ENCODE results near the gene SUN5.

Gene SUN5

DNA sequence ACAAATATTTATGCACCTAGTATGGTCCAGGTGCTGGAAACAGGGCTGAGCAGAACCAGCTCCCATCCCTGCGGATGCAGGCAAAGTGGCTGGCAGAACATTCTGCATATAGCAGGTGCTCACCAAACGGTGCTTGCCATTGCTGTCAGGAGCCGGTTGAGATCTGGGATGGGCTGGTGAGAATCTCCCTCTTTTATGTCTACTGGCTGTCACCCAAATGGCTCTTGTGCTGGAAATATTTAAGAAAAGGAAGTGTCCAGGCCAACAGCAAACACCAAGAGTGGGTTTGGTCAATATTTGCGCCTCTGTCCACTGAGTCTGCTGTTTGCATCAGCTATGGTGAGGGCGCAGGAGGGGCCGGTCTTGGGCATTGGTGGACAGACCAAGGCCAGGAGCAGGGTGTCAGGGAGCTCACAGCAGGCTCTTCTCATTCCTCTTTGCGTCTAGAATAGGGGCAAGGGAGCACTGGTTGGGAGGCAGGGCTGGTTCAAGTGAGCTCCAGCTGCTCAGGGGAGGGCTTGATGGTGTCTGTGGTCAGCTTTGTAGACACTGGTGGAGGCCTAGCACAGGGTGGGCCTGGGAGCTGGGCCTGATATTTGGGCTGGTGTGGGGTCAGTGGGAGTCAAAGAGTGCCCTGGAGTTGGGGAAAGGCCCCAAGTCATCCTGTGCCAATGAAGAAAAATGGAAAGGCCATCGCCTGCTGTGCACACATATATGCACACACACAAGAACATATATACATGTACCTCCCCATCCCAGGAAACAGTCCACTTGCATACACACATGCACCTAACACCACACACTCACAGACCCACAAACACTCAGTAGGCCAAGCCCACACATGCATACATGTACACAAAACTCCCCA lies 1.9 kb upstream of the SUN5 start:
- peaks cover 3 to 6% of the 10 kb centered on the region in 2 donors for H3K9me3 Mint-ChIP-seq
- H3K27me3 Mint-ChIP-seq = peaks cover 0 to 10% of the 10 kb centered on the region in 2 donors
- H3K4me3 Mint-ChIP-seq = no peak overlapping the region
- H3K27ac Mint-ChIP-seq = no peak overlapping the region
- ATAC-seq (replicated peaks) (no peak), DNase-seq (no peak)
- peaks cover 3 to 8% of the 10 kb centered on the region in 2 donors for H3K4me1 Mint-ChIP-seq (ENCODE audit: low read depth in 2 of 2)
- H3K36me3 Mint-ChIP-seq (ENCODE audit: insufficient read depth) = no peaks in the 10 kb centered on the region

DNA sequence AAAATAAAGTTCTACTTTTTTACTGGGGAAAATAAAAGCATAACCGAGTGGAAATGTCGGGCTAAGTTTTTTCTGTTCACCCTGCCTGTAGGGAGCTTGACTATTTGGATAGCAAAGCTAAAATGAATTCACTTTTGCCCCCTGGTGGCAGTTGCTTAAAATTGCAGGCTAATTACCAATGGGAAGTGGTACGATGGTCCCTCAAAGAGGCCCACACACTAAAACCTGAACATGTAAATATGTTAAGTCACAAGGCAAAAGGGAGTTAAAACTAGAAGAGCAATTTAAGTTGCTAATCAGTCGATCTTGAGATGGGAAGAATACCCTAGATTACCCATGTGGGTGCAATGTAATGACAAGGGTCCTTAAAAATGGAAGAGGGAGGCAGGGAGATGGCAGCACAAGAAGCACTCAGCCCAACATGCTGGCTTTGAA lies 916 bp upstream of the SUN5 start:
- H3K27ac Mint-ChIP-seq = no peak overlapping the region
- peak; percentile 12 to 25 (median 17) for DNase-seq
- H3K27me3 Mint-ChIP-seq = peaks cover 0 to under 1% of the 10 kb centered on the region in 2 donors
- peaks cover 3 to 8% of the 10 kb centered on the region in 2 donors for H3K4me1 Mint-ChIP-seq (ENCODE audit: low read depth in 2 of 2)
- H3K9me3 Mint-ChIP-seq = peaks cover 3 to 6% of the 10 kb centered on the region in 2 donors
- ATAC-seq (replicated peaks) = peak; percentile 32
- no peak overlapping the region for H3K4me3 Mint-ChIP-seq
- no peaks in the 10 kb centered on the region for H3K36me3 Mint-ChIP-seq (ENCODE audit: insufficient read depth)

DNA sequence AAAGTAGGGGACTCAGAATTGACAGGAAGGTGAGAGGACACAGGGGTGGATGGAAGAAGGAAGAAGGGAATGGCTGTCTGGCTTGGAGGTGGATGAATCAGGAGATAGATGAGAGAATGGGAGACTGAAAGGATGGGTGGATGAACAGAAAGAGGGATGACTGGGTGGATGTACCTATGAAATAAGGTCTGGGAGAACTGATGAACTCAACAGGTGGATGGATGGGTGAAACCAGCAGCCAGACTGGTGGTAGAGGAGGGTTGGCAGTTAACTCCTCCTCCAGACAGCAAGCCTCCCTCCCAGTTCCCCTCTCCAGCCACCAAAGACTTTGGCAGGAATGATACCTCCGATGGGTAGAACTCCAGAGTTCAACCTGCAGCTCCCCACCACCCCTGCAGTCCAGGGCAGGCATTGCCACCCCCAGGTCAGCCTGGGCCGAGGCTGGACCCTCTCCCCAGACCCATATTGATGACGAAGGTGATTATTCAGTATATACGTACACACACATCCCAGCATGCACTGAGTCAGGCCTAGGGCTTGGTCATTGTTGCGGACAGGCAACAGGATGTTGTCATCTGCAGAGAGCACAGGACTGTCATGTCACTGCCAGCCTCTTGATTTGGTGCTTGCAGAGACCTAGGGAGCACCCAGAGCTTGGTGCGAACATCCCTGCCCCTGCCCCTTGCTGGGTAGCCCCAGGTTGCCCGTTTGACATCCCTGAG lies 2.0 kb downstream of the SUN5 start:
- Mint-ChIP-seq H3K27ac (peak overlapping the region in 1 of 2 donors; percentile 3), H3K4me1 (ENCODE audit: low read depth in 2 of 2) (peaks cover 8 to 10% of the 10 kb centered on the region in 2 donors), H3K36me3 (ENCODE audit: insufficient read depth) (no peaks in the 10 kb centered on the region), H3K4me3 (no peak overlapping the region), H3K27me3 (no peaks in the 10 kb centered on the region), H3K9me3 (peaks cover 3 to 6% of the 10 kb centered on the region in 2 donors)
- ATAC-seq (replicated peaks) = no peak
- DNase-seq = no peak

DNA sequence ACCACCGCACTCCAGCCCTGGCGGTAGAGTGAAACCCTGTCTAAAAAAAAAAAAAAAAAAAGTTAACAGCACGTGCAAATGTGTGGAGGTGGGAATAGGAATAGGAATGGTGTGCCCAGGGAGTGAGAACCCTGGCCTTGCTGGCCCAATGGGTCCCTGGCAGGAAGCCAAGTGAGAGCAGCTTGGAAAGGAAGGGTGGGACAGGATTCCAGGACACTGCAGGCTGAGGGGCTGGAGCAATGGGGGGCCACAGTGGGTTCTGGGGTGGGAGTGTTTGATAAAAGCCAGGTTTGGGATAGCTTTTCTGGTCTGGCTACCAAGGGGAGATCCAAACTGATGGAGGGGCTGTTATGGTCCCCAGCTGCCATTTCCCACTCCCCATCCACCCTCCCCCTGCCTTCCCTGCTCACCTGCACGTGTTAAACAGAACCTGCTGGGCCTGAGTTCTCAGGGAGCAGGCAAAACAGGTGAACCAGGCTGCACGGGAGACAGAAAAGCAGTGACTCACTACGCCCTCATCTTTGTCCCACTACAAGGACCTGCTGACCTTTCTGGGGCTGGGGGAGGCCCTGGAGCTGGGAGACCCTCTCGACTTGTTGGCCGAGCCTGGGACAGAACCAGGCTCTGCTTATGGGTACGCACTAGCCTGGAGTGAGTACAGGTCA lies 3.3 kb downstream of the SUN5 start:
- Mint-ChIP-seq H3K27me3 (no peaks in the 10 kb centered on the region), H3K27ac (peak overlapping the region in 1 of 2 donors; percentile 18), H3K36me3 (ENCODE audit: insufficient read depth) (no peaks in the 10 kb centered on the region), H3K4me3 (no peak overlapping the region), H3K9me3 (peaks cover 3 to 6% of the 10 kb centered on the region in 2 donors), H3K4me1 (ENCODE audit: low read depth in 2 of 2) (peaks cover 8 to 11% of the 10 kb centered on the region in 2 donors)
- DNase-seq (no peak), ATAC-seq (replicated peaks) (no peak)

DNA sequence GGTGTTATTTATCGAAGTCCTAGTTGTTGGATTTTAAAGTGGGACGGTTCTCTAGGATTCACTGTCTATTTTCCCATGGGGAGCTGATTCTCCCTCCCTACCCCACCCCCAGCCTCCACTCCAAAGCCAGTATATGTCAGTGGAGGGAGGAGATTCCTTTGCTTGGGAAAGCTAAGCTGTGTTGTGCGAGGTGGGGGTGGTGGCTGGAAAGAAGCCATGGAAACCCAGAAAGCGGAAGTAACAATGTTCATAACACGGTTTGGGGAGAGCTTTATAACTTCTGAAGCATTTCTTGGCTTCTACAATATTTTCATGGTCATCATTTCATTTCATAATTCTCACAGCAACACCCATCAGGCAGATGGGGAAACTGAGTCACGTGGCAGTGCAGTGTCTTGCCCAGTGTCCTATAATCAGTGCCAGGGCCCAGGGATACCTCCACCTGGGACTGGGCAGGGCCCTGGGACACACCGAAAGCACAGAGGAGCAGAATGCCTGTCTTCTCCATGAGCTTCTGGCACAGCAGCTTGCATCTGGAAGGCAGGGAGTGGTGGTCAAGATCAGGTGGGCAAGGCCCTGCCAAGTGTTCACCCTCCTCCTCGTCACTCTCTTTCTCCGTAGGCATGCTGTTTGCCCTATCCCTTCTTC lies 4.5 kb downstream of the SUN5 start:
- H3K36me3 Mint-ChIP-seq (ENCODE audit: insufficient read depth) = no peaks in the 10 kb centered on the region
- ATAC-seq (replicated peaks) = no peak

DNA sequence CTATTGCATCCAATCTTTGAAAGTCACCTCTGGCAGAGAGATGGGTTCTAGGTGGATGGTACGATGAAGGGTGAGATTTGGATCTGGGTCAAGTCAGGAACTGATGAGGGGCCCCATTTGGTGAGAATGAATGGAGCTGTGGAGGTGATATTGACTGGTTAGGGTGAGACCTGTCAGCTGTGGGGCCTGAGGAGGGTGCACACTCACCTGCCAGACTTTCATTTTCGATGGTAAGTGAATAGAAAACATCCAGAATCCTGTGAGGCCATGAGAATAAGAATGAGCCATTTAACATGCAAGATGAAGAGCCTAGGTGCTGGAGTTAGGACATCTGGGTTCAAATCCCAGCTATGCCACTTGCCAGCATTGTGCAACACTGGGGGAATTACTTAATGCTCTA lies 6.8 kb downstream of the SUN5 start:
- ATAC-seq (replicated peaks) = no peak
- Mint-ChIP-seq H3K27me3 (no peaks in the 10 kb centered on the region), H3K36me3 (ENCODE audit: insufficient read depth) (no peaks in the 10 kb centered on the region), H3K27ac (no peak overlapping the region), H3K4me3 (no peak overlapping the region), H3K9me3 (no peaks in the 10 kb centered on the region), H3K4me1 (ENCODE audit: low read depth in 2 of 2) (peaks cover 4 to 6% of the 10 kb centered on the region in 2 donors)
- DNase-seq = no peak

More for the DNA sequence above, 4.5 kb downstream of the SUN5 start:
- no peak for DNase-seq
- H3K9me3 Mint-ChIP-seq = no peaks in the 10 kb centered on the region
- H3K27me3 Mint-ChIP-seq = no peaks in the 10 kb centered on the region
- H3K4me1 Mint-ChIP-seq (ENCODE audit: low read depth in 2 of 2) = peaks cover 6 to 7% of the 10 kb centered on the region in 2 donors
- no peak overlapping the region for H3K4me3 Mint-ChIP-seq
- peak overlapping the region in 1 of 2 donors; percentile 36 for H3K27ac Mint-ChIP-seq

DNA sequence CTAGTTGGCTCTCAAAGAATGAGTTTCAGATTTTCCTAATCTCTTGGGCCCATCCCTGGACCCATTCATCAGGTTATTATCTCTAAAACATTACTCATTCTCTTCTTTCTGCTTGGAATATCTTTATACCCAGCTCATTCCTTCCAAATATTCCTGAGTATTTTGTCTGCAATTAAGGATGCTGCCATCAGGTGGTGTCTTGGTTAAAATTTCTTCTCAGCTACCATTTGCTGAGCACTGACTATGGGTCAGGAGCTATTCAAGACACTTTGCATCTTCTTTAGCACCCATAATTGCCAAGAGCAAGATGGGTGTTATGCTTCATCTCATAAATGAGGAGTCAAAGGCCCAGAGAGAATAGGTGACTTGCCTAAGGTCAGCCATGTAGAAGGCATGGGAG lies 8.4 kb downstream of the SUN5 start:
- Mint-ChIP-seq H3K4me3 (no peak overlapping the region), H3K4me1 (ENCODE audit: low read depth in 2 of 2) (peaks cover 6 to 9% of the 10 kb centered on the region in 2 donors)

DNA sequence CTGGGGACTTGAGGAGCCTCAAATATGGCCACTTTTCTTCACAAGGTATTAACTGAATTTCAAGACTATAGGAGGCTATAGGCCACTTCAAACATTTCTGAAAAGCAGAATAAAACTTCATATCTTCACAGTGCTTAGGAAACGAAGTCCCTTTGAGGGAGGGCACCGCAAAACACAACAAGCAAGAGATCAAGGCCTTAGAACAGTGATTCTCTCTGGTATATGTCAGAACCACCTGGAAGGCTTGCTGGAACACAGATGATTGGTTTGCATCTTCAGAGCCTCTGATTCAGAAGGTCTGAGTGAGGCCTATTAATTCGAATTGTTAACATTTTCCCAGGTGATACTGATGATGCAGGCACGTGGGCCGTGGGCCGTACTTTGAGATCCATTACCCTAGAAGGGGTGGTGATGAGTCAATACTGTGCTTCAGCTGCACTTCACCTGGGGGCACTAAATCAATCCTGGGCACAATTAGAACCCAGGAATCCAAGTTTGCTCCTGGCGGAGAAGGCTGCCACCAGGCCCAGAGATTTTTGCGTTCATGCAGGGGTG lies 10.7 kb downstream of the SUN5 start:
- no peaks in the 10 kb centered on the region for H3K9me3 Mint-ChIP-seq
- H3K27me3 Mint-ChIP-seq = peaks cover 0 to 4% of the 10 kb centered on the region in 2 donors
- DNase-seq (no peak), ATAC-seq (replicated peaks) (no peak)
- no peaks in the 10 kb centered on the region for H3K36me3 Mint-ChIP-seq (ENCODE audit: insufficient read depth)
- no peak overlapping the region for H3K27ac Mint-ChIP-seq
- H3K4me3 Mint-ChIP-seq = no peak overlapping the region
- H3K4me1 Mint-ChIP-seq (ENCODE audit: low read depth in 2 of 2) = peaks cover 6 to 9% of the 10 kb centered on the region in 2 donors

More for the DNA sequence above, 8.4 kb downstream of the SUN5 start:
- H3K27me3 Mint-ChIP-seq = peaks cover 0 to 4% of the 10 kb centered on the region in 2 donors
- no peaks in the 10 kb centered on the region for H3K36me3 Mint-ChIP-seq (ENCODE audit: insufficient read depth)
- no peaks in the 10 kb centered on the region for H3K9me3 Mint-ChIP-seq
- no peak for ATAC-seq (replicated peaks)
- DNase-seq = no peak
- H3K27ac Mint-ChIP-seq = no peak overlapping the region

DNA sequence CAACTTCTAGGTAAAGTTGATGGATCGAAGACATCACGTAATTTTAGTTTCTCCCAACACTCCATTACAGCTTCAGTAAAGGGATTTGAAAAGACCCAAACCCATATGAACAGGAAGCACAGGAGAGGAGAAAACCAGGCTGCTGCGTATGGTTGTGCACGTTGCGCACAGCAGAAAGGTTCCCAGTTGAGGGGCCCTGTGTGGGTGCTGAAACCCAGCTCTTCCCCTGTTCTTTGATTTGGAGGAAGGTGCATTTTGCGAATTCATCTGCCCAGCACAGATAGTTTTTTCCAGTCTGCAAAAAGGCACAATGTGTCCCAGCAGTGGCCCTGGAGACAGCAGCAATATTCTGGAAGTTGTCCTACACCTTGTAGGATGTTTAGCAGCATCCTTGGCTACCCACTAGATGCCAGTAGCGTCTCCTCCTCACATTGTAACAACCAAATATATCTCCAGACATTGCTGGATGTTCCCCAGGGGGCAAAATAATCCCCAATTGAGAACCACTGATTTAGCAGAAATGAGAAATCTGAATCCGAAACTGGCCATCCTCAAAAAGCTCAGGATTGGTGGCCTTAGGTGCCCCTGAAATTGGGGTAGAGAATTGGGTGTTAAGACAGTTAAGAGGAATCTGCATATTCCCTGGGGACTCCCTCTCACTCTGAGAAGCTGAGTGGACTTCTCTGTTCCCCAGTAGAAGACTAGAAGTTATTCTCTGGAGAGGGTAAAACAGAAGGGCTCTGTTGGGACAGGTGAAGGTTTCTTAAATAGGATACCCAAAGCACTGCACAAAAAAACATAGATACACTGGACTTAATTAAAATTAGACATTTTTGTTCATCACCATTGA lies 12.2 kb downstream of the SUN5 start:
- DNase-seq (no peak), ATAC-seq (replicated peaks) (no peak)
- H3K27ac Mint-ChIP-seq = no peak overlapping the region

DNA sequence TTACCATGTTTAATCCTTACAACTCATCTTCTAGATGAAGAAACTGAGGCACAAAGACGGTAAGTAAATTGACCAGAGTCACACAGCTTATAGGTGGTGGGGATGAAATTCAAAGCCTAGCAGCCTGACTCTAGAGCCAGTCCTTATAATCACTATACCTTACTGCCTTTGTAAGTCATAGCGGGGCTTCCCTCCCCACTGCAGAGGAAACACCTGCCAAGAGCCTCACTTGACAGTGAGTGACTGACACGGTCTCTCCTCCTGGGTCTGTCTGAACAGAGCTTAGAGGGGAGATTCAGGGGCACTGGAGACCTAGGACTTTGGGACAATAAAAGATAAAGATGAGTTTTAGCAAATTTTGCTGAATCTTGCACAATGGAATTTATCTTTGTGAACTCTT lies 12.8 kb downstream of the SUN5 start:
- Mint-ChIP-seq H3K36me3 (ENCODE audit: insufficient read depth) (no peaks in the 10 kb centered on the region), H3K27ac (peak overlapping the region in 1 of 2 donors; percentile 29)
- no peak for ATAC-seq (replicated peaks)

More for the DNA sequence above, 12.2 kb downstream of the SUN5 start:
- Mint-ChIP-seq H3K4me3 (no peak overlapping the region), H3K36me3 (ENCODE audit: insufficient read depth) (no peaks in the 10 kb centered on the region), H3K9me3 (no peaks in the 10 kb centered on the region), H3K27me3 (peaks cover 0 to 4% of the 10 kb centered on the region in 2 donors), H3K4me1 (ENCODE audit: low read depth in 2 of 2) (peaks cover 3% of the 10 kb centered on the region in 2 donors)

DNA sequence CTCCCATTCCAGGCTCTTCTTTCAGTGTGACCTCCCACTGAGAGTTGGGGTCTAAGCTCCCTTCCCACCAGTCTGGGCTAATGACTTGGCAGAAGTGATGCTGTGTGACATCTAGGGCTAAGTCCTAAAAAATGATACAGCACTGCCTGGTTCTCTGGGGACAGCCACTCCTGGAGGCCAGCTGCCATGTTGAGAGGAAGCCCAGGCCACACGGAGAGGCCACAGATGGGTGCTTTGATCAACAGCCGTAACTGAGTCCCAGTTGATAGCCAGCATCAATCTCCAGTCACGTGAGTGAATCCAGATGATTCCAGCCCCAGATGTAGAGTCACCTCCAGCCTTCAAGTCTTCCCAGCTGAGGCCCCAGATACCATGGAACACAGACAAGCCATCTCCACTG lies 13.8 kb downstream of the SUN5 start:
- Mint-ChIP-seq H3K27ac (no peak overlapping the region), H3K4me1 (ENCODE audit: low read depth in 2 of 2) (peaks cover 3 to 6% of the 10 kb centered on the region in 2 donors), H3K27me3 (peaks cover 0 to 4% of the 10 kb centered on the region in 2 donors), H3K36me3 (ENCODE audit: insufficient read depth) (no peaks in the 10 kb centered on the region), H3K4me3 (no peak overlapping the region), H3K9me3 (no peaks in the 10 kb centered on the region)
- ATAC-seq (replicated peaks) (no peak), DNase-seq (no peak)

More for the DNA sequence above, 12.8 kb downstream of the SUN5 start:
- Mint-ChIP-seq H3K4me3 (no peak overlapping the region), H3K9me3 (no peaks in the 10 kb centered on the region), H3K4me1 (ENCODE audit: low read depth in 2 of 2) (peaks cover 3% of the 10 kb centered on the region in 2 donors), H3K27me3 (peaks cover 0 to 4% of the 10 kb centered on the region in 2 donors)
- DNase-seq = no peak
